Activated T-cell treated with anti-CD3 and anti-CD28 coated beads, Interleukin-2, amount 50 U/mL, for 48 hours (primary cell): Measurements from ENCODE around the gene UPB1.

Source experiments
- DNase-seq, 2 experiments: peaks; one replicate each; pipeline ENCODE4 v3.0.0-alpha.2; 2020

UPB1 gene

DNA sequence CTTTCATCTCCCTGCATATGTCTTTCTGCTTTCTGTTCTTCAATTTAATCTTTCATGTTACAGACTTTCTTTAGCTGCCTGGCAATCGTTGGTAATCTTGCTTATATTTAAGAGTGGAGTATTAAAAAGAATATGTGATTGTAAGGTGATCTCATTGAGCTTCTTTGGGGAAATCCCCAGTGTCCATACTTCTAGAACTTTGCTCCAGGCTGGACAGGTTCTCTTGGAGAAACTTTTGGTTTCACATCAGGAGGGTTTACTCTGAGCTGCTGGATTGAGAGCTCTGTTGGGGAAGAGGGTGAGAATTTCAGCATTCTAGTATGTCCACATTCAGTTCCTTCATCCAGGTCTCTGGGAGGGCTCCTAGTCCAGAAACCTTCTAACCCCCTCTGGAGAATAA, 81.6 kb downstream of the UPB1 start:
- no peak for DNase-seq
